Right atrium auricular region (tissue), 2 donors: ENCODE results near the gene PTPRU. TPM values are rescaled to one million over a fixed set of nuclear protein-coding genes. Genes with fewer than 3 reads are reported as not detected.

Experiments
- DNase-seq: peaks from one replicate; pipeline ENCODE4 v3.0.0-alpha.2; 2019; ENCODE audit warnings: low spot score
- H3K27ac ChIP-seq, 2 donors: fragments of 200-600 bp; sonication (generic); 1 replicate in 1 of 2; 2 replicates in 1 of 2; pipeline ENCODE4 v1.5.1; 2016 to 2019
- H3K27me3 ChIP-seq, 2 donors: fragments of 200-600 bp; sonication (generic); one replicate each; pipeline versions ENCODE4 v1.5.1 to v1.6.0; 2017 to 2019
- H3K36me3 ChIP-seq: fragments of 200-600 bp; sonication (generic); one replicate; pipeline ENCODE4 v1.5.1; 2016
- H3K4me1 ChIP-seq, 2 donors: fragments of 200-600 bp; sonication (generic); one replicate each; pipeline versions ENCODE4 v1.5.1 to v1.6.0; 2017 to 2019
- H3K4me3 ChIP-seq, 2 donors: fragments of 200-600 bp; sonication (generic); 1 replicate in 1 of 2; 2 replicates in 1 of 2; pipeline ENCODE4 v1.5.1; 2017 to 2019; ENCODE audit warnings: mild to moderate bottlenecking in 1 of 2, moderate library complexity in 1 of 2
- H3K9me3 ChIP-seq, 2 donors: fragments of 200-600 bp; sonication (generic); one replicate each; pipeline ENCODE4 v1.5.1; 2019
- total RNA-seq, 2 donors: library from RNA; depleted of rRNA; stranded (reverse); fragments of >200 nt; gene quantifications; one replicate each; pipeline ENCODE4 v1.1.0, GENCODE V29; 2016
- TF ChIP-seq, protein P1 (sequence below), 2 donors: fragments of 200-600 bp; sonication (generic); IDR thresholded peaks; one replicate each; pipeline ENCODE4 v1.5.1; 2019; ENCODE audit warnings: antibody characterized with exemption in 2 of 2

PTPRU gene
- total RNA-seq, 2 donors from 2014 or later, result 15.9 to 22.4 TPM

DNA sequence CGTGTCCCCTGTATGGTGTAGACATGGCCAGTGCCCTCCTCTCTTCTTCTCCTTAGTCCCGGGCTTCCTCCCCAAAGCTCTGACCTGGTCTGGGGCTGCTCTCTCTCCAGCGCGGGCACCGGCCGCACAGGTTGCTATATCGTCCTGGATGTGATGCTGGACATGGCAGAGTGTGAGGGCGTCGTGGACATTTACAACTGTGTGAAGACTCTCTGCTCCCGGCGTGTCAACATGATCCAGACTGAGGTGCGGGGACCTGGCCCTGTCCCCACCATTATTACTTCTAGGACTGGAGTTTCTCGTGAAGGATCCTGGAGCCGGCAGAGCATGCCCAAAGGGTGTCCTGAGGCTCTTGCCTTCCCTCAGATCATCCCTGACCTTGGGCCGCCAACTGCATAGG lies 78.9 kb downstream of the PTPRU start:
- TF ChIP-seq, protein P1, sequence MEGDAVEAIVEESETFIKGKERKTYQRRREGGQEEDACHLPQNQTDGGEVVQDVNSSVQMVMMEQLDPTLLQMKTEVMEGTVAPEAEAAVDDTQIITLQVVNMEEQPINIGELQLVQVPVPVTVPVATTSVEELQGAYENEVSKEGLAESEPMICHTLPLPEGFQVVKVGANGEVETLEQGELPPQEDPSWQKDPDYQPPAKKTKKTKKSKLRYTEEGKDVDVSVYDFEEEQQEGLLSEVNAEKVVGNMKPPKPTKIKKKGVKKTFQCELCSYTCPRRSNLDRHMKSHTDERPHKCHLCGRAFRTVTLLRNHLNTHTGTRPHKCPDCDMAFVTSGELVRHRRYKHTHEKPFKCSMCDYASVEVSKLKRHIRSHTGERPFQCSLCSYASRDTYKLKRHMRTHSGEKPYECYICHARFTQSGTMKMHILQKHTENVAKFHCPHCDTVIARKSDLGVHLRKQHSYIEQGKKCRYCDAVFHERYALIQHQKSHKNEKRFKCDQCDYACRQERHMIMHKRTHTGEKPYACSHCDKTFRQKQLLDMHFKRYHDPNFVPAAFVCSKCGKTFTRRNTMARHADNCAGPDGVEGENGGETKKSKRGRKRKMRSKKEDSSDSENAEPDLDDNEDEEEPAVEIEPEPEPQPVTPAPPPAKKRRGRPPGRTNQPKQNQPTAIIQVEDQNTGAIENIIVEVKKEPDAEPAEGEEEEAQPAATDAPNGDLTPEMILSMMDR (IDR thresholded peaks at IDR 0.05), result no peak
- DNase-seq, result no peak
- H3K36me3 ChIP-seq, result peaks cover 18% of the 10 kb centered on the region

DNA sequence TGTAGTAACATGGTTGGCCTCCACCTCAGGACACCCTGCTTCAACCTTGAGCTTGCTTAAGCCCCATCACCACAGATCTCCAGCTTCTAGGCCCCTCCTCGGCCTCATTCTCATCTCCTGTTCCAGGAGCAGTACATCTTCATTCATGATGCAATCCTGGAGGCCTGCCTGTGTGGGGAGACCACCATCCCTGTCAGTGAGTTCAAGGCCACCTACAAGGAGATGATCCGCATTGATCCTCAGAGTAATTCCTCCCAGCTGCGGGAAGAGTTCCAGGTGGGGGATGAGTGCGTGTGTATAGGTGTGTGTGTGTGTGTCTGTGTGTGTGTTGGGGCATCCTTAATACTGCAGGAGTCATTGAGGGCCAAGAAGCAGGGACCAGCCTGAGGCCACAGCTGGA lies 79.6 kb downstream of the PTPRU start:
- TF ChIP-seq, protein P1 (IDR thresholded peaks at IDR 0.05), result no peak
- no peak overlapping the region for H3K27ac ChIP-seq
- no peak overlapping the region for H3K4me3 ChIP-seq
- no peaks in the 10 kb centered on the region for H3K4me1 ChIP-seq
- H3K9me3 ChIP-seq, result no peaks in the 10 kb centered on the region
- H3K36me3 ChIP-seq, result peaks cover 18% of the 10 kb centered on the region
- no peaks in the 10 kb centered on the region for H3K27me3 ChIP-seq
- no peak for DNase-seq

More for the DNA sequence above, 78.9 kb downstream of the PTPRU start:
- Histone ChIP-seq H3K4me1 (no peaks in the 10 kb centered on the region), H3K27ac (no peak overlapping the region), H3K4me3 (no peak overlapping the region), H3K27me3 (no peaks in the 10 kb centered on the region), H3K9me3 (no peaks in the 10 kb centered on the region)

DNA sequence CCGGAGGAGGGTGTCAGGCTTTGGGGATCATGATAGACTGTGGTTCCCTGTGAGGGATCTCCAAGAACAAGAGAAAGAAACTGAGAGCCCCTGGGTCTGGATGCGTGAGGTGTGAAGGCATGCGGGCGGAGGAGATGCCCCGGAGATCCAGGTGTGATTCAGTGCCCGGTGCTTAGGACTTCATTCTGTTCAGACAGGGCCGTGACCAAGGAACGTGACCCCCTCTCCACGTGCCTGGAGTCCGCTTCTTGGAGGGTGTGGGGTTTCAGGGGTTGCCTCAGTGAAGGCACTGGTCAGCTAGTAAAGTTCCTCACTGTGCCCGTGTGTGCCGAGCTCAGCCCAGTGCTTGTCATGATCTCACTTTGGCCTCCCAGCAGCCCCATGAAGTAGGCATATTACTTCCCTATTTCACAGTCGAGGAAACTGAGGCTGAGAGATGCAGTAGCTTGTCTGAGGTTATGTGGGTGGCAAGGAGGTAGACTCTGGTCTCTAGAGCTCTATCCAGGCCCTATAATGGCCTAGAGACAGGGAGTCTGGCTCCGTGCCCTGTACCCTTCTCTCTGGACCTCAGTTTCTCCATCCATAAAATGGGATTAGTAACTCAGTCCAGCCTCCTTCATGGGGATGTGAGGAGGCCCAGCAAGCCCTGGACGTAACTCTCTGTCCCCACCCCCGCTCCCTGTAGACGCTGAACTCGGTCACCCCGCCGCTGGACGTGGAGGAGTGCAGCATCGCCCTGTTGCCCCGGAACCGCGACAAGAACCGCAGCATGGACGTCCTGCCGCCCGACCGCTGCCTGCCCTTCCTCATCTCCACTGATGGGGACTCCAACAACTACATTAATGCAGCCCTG lies 81.0 kb downstream of the PTPRU start:
- H3K9me3 ChIP-seq, result no peaks in the 10 kb centered on the region
- peaks cover 18% of the 10 kb centered on the region for H3K36me3 ChIP-seq
- no peaks in the 10 kb centered on the region for H3K4me1 ChIP-seq
- H3K4me3 ChIP-seq, result no peak overlapping the region
- H3K27me3 ChIP-seq, result no peaks in the 10 kb centered on the region
- no peak overlapping the region for H3K27ac ChIP-seq
- no peak for DNase-seq
- TF ChIP-seq, protein P1 (IDR thresholded peaks at IDR 0.05), result no peak

DNA sequence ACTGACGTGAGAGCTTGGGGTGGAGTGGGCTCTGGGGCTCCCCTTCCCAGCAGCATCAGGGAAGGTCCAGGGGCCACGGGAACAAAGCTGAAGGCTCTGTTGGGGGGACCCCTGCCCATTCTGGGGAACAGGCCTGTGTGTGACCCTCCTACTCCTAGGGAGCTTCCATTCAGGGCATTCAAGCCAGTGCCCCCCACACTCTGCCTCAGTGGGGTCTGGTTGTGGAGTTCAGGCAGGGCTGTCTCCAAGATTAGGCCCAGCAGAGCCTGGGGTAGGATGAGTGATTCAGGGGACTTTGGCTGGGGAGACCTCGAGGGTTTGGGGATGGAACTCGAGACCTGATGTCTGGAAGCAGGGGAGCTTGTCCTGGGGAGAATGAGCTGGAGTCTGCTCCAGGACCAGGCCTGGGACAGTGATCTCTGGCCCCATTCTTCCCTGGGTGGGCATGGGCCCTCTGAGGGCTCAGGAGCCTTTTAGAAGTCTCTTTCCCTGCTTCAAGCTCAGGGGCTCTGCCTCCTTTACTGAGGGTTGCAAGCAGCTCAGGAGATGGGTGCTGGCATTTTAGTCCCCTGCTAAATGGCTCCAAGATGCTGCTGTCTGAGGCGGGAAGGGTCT lies 81.7 kb downstream of the PTPRU start:
- H3K4me1 ChIP-seq, result no peaks in the 10 kb centered on the region
- no peaks in the 10 kb centered on the region for H3K9me3 ChIP-seq
- TF ChIP-seq, protein P1 (IDR thresholded peaks at IDR 0.05), result no peak
- H3K27ac ChIP-seq, result no peak overlapping the region
- DNase-seq, result no peak
- H3K27me3 ChIP-seq, result no peaks in the 10 kb centered on the region
- peaks cover 18% of the 10 kb centered on the region for H3K36me3 ChIP-seq
- H3K4me3 ChIP-seq, result no peak overlapping the region

DNA sequence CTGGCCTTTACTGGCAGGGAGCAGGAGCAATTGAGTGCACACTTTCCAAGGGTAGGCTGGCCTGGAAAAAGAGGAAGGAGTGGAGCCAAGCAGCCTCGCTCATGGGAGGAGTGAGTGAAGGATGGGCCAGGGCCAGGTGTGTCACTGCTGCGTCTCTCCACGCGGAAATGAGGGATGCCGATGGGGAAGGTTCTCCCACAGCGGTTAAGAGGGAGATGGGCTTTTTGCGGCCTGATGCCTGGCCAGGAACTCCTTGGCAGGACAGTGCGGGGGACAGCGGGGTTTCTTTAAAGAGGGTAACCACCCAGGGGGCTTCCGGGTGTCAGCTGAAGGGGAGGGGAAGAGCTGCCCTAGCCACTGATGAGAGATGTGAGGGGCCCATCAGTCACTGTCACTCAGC lies 82.4 kb downstream of the PTPRU start:
- Histone ChIP-seq H3K4me3 (no peak overlapping the region), H3K4me1 (no peaks in the 10 kb centered on the region), H3K36me3 (peaks cover 18% of the 10 kb centered on the region), H3K9me3 (no peaks in the 10 kb centered on the region), H3K27me3 (no peaks in the 10 kb centered on the region), H3K27ac (no peak overlapping the region)
- TF ChIP-seq, protein P1 (IDR thresholded peaks at IDR 0.05), result no peak
- DNase-seq, result no peak
